Gastrocnemius medialis (tissue), 4 donors: ENCODE results near the gene GCAT. TPM values are rescaled to one million over a fixed set of nuclear protein-coding genes. Genes with fewer than 3 reads are reported as not detected.

Experiments used
- ATAC-seq, 2 donors: fragments of 150-250 bp; one replicate each; pipeline ENCODE4 v1.9.1; 2016
- DNase-seq, 2 donors: peaks; one replicate each; pipeline ENCODE4 v3.0.0-alpha.2; 2019
- H3K27ac ChIP-seq, 4 donors: fragments of 200-600 bp; sonication (generic); 1 replicate in 1 of 4; 2 replicates in 3 of 4; pipeline ENCODE4 v1.5.1; 2016 to 2018; ENCODE audit warnings: mild to moderate bottlenecking in 2 of 4, moderate library complexity in 1 of 4
- H3K27me3 ChIP-seq, 3 donors: fragments of 200-600 bp; sonication (generic) in 2 of 3; 1 replicate in 1 of 3; 2 replicates in 2 of 3; pipeline versions ENCODE4 v1.5.1 to v1.6.0; 2016 to 2019; ENCODE audit warnings: mild to moderate bottlenecking in 1 of 3, moderate library complexity in 1 of 3
- H3K36me3 ChIP-seq, 2 donors: fragments of 200-600 bp; sonication (generic) in 1 of 2; one replicate each; pipeline ENCODE4 v1.5.1; 2017 to 2018
- H3K4me1 ChIP-seq, 2 donors: fragments of 200-600 bp; sonication (generic) in 1 of 2; one replicate each; pipeline ENCODE4 v1.5.1; 2016 to 2017; ENCODE audit warnings: mild to moderate bottlenecking in 2 of 2
- H3K4me3 ChIP-seq, 4 donors: fragments of 200-600 bp; sonication (generic) in 3 of 4; 1 replicate in 1 of 4; 2 replicates in 3 of 4; pipeline ENCODE4 v1.5.1; 2016 to 2019; ENCODE audit warnings: mild to moderate bottlenecking in 2 of 4
- H3K9me3 ChIP-seq, 3 donors: fragments of 200-600 bp; sonication (generic) in 2 of 3; 1 replicate in 1 of 3; 2 replicates in 2 of 3; pipeline ENCODE4 v1.5.1; 2016 to 2019
- POLR2A ChIP-seq, 2 donors: fragments of 450-650 bp; IDR thresholded peaks; one replicate each; pipeline ENCODE4 v1.6.1; 2017; ENCODE audit warnings: antibody characterized with exemption in 2 of 2, mild to moderate bottlenecking in 2 of 2, moderate library complexity in 2 of 2
- in situ Hi-C, 4 donors: fragments of 200-750 bp; cut with MboI; loops; one replicate each; pipeline versions ENCODE4 v1.15.0 to v1.8.0; 2017; ENCODE audit warnings: low sequenced_read_pairs in 4 of 4
- intact Hi-C: fragments of 100-400 bp; cut with DNase I; formaldehyde crosslinking; loops from one replicate; pipeline ENCODE4 v1.15.1; 2023; ENCODE audit warnings: low total_unique reads
- total RNA-seq, 4 donors: library from RNA; depleted of rRNA; stranded (reverse); fragments of >200 nt; gene quantifications; one replicate each; pipeline versions ENCODE4 v1.1.0 to v1.2.3, GENCODE V29; 2016
- TF ChIP-seq, protein P1 (sequence below), 5 experiments: fragments of 450-650 bp in 3 of 5; fragments of 200-600 bp in 2 of 5; sonication (generic) in 2 of 5; IDR thresholded peaks in 4 of 5; conservative IDR thresholded peaks in 1 of 5; 1 replicate in 4 of 5; 2 replicates in 1 of 5; pipeline ENCODE4 v1.5.1; 2016 to 2019; ENCODE audit warnings: antibody characterized with exemption in 5 of 5, mild to moderate bottlenecking in 3 of 5, moderate library complexity in 3 of 5

The GCAT gene
- total RNA-seq, 4 donors from 2014 or later: 10.0 to 21.5 (median 15.1) TPM

GRCh38 chr22:37842015-37842793, 34.5 kb downstream of the GCAT start:
- H3K27me3 ChIP-seq: no peaks in the 10 kb centered on the region
- ATAC-seq: no peak
- peaks cover 0 to 30% of the 10 kb centered on the region in 2 donors for H3K36me3 ChIP-seq
- in situ Hi-C loops: no loop called here
- DNase-seq: no peak
- TF ChIP-seq, protein P1, sequence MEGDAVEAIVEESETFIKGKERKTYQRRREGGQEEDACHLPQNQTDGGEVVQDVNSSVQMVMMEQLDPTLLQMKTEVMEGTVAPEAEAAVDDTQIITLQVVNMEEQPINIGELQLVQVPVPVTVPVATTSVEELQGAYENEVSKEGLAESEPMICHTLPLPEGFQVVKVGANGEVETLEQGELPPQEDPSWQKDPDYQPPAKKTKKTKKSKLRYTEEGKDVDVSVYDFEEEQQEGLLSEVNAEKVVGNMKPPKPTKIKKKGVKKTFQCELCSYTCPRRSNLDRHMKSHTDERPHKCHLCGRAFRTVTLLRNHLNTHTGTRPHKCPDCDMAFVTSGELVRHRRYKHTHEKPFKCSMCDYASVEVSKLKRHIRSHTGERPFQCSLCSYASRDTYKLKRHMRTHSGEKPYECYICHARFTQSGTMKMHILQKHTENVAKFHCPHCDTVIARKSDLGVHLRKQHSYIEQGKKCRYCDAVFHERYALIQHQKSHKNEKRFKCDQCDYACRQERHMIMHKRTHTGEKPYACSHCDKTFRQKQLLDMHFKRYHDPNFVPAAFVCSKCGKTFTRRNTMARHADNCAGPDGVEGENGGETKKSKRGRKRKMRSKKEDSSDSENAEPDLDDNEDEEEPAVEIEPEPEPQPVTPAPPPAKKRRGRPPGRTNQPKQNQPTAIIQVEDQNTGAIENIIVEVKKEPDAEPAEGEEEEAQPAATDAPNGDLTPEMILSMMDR (IDR thresholded peaks at IDR 0.05 in 4 of 5, conservative IDR thresholded peaks at IDR 0.05 in 1 of 5): no peak
- TF ChIP-seq POLR2A (IDR thresholded peaks at IDR 0.05): no peak
- intact Hi-C loops: no loop called here
- no peaks in the 10 kb centered on the region for H3K9me3 ChIP-seq
- H3K27ac ChIP-seq: peak overlapping the region in 1 of 4 donors; percentile 91
- peaks cover 21 to 22% of the 10 kb centered on the region in 2 donors for H3K4me1 ChIP-seq
- no peak overlapping the region for H3K4me3 ChIP-seq

- TF ChIP-seq POLR2A (IDR thresholded peaks at IDR 0.05): no peak
- TF ChIP-seq, protein P1 (IDR thresholded peaks at IDR 0.05 in 4 of 5, conservative IDR thresholded peaks at IDR 0.05 in 1 of 5): no peak
- in situ Hi-C loops: no loop called here
- intact Hi-C loops: loop anchor here (1.0 kb wide), 1 partner anchor 36 kb away; the partner anchor contains the start of gene GCAT
- ATAC-seq (peak; percentile 44 to 46), DNase-seq (no peak)
- Histone ChIP-seq H3K27ac (peak overlapping the region; percentile 78 to 92 (median 90)), H3K4me1 (peaks cover 22 to 27% of the 10 kb centered on the region in 2 donors), H3K27me3 (no peaks in the 10 kb centered on the region), H3K4me3 (peak overlapping the region; percentile 57 to 92 (median 72)), H3K36me3 (peaks cover 0 to 15% of the 10 kb centered on the region in 2 donors), H3K9me3 (no peaks in the 10 kb centered on the region)
These were observed 36.0 kb downstream of the GCAT start for GRCh38 chr22:37843741-37844089.

GRCh38 chr22:37844904-37845329, 37.2 kb downstream of the GCAT start:
- Histone ChIP-seq H3K27me3 (no peaks in the 10 kb centered on the region), H3K9me3 (no peaks in the 10 kb centered on the region), H3K36me3 (peaks cover 0 to 2% of the 10 kb centered on the region in 2 donors), H3K27ac (peak overlapping the region; percentile 78 to 92 (median 90)), H3K4me3 (peak overlapping the region; percentile 56 to 92 (median 62)), H3K4me1 (peaks cover 23 to 29% of the 10 kb centered on the region in 2 donors)
- intact Hi-C loops: loop anchor here (1.0 kb wide), 1 partner anchor 38 kb away; the partner anchor contains the start of gene GCAT
- ATAC-seq (no peak), DNase-seq (no peak)
- TF ChIP-seq POLR2A (IDR thresholded peaks at IDR 0.05): no peak
- TF ChIP-seq, protein P1 (IDR thresholded peaks at IDR 0.05 in 4 of 5, conservative IDR thresholded peaks at IDR 0.05 in 1 of 5): no peak
- in situ Hi-C loops: no loop called here

GRCh38 chr22:37846433-37846832, 38.7 kb downstream of the GCAT start:
- ATAC-seq (no peak), DNase-seq (no peak)
- Histone ChIP-seq H3K36me3 (peaks cover 0 to 11% of the 10 kb centered on the region in 2 donors), H3K9me3 (no peaks in the 10 kb centered on the region), H3K4me3 (no peak overlapping the region), H3K27ac (no peak overlapping the region), H3K27me3 (no peaks in the 10 kb centered on the region), H3K4me1 (peaks cover 31 to 35% of the 10 kb centered on the region in 2 donors)
- in situ Hi-C loops: no loop called here
- TF ChIP-seq, protein P1 (IDR thresholded peaks at IDR 0.05 in 4 of 5, conservative IDR thresholded peaks at IDR 0.05 in 1 of 5): no peak
- TF ChIP-seq POLR2A (IDR thresholded peaks at IDR 0.05): no peak
- intact Hi-C loops: no loop called here
